ENCODE measurements around the gene MRPL38. TPM values are rescaled to one million over a fixed set of nuclear protein-coding genes. Genes with fewer than 3 reads are reported as not detected.

Gene MRPL38
- polyA plus RNA-seq, 2 of the 4 experiments (the other 2 are of a cell fraction) = 53.5 to 102 TPM

DNA sequence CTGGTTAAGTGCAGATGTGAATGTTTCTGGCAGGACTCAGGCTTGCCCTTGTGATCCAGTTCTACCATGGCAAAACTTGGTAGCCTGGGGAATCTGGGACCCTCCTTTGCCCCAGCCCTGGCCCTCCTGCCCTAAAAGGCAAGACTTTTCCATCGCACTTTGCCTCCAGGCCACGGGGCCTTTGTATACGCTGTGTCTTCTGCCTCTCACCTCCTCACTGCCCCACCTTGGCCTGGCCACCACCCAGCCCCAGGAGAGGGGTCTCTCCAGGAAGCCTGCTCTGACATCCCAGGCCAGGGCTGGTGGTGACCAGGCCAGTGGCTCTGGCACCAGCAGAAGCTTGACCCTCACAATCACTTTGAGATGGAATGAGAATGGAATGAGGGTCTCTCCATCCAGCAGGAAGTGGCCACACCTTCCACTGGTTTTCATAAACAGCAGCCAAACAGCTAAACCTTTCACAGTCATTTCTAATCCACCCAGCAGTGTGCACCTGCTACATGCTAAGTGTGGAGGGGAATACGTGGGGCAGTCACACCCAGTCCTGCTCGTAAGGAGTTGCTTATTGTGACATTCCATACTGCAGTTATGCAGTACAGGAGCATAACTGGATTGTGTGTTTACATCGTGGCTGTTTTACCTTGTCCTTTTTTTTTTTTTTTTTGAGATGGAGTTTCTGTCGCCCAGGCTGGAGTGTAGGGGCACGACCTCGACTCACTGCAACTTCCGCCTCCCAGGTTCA lies 1.6 kb upstream of the MRPL38 start:
- H3K9me3 ChIP-seq = no peaks in the 10 kb centered on the region
- peak overlapping the region; percentile 27 to 93; a peak in 3 of 6 replicates for H3K27ac ChIP-seq
- CTCF ChIA-PET = interaction anchor here (1.0 to 22.8 kb wide), 18 partner anchors 10 to 465 kb away, joined by 3 to 513 read pairs (median 5); partner anchors contain the start of genes CDK3, TRIM47, TRIM65 and UNC13D
- WGBS (ENCODE audit: missing lambda C conversion rate) = 92% methylated on average over 10 of the region's 10 CpGs
- ATAC-seq (no peak), DNase-seq (ENCODE audit: low read depth in 1 of 2, low spot score in 1 of 2) (no peak), FAIRE-seq (no peak)
- TF ChIP-seq POLR2A (IDR thresholded peaks at IDR 0.05; ENCODE audit: low read length) (no peak), HOXB5 (CRISPR knock-in tag; IDR thresholded peaks at IDR 0.05) (no peak), FOSB (CRISPR knock-in tag; IDR thresholded peaks at IDR 0.05) (no peak), CBX2 (IDR thresholded peaks at IDR 0.05; ENCODE audit: borderline replicate concordance, low read depth) (no peak), ZNF302 (CRISPR knock-in tag; IDR thresholded peaks at IDR 0.05) (no peak), RAD21 (conservative IDR thresholded peaks at IDR 0.05 in 1 of 2, IDR thresholded peaks at IDR 0.05 in 1 of 2) (no peak), FOSL2 (IDR thresholded peaks at IDR 0.05) (no peak), FOSL2 (CRISPR knock-in tag; IDR thresholded peaks at IDR 0.05) (no peak), HDAC2 (IDR thresholded peaks at IDR 0.05) (no peak), CHD4 (IDR thresholded peaks at IDR 0.05; ENCODE audit: borderline replicate concordance) (no peak), FOXS1 (CRISPR knock-in tag; IDR thresholded peaks at IDR 0.05) (no peak), RNF2 (IDR thresholded peaks at IDR 0.05; ENCODE audit: borderline replicate concordance, low read depth) (no peak), EHF (CRISPR knock-in tag; IDR thresholded peaks at IDR 0.05) (no peak)
- TF ChIP-seq, protein P1, sequence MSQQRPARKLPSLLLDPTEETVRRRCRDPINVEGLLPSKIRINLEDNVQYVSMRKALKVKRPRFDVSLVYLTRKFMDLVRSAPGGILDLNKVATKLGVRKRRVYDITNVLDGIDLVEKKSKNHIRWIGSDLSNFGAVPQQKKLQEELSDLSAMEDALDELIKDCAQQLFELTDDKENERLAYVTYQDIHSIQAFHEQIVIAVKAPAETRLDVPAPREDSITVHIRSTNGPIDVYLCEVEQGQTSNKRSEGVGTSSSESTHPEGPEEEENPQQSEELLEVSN (IDR thresholded peaks at IDR 0.05; ENCODE audit: borderline replicate concordance, low read depth) = no peak
- TF ChIP-seq, protein P2, sequence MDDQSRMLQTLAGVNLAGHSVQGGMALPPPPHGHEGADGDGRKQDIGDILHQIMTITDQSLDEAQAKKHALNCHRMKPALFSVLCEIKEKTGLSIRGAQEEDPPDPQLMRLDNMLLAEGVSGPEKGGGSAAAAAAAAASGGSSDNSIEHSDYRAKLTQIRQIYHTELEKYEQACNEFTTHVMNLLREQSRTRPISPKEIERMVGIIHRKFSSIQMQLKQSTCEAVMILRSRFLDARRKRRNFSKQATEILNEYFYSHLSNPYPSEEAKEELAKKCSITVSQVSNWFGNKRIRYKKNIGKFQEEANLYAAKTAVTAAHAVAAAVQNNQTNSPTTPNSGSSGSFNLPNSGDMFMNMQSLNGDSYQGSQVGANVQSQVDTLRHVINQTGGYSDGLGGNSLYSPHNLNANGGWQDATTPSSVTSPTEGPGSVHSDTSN (IDR thresholded peaks at IDR 0.05) = no peak
- TF ChIP-seq, protein P3, sequence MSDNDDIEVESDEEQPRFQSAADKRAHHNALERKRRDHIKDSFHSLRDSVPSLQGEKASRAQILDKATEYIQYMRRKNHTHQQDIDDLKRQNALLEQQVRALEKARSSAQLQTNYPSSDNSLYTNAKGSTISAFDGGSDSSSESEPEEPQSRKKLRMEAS (IDR thresholded peaks at IDR 0.05) = no peak
- POLR2A ChIA-PET = interaction anchor here (0.6 to 2.8 kb wide), 2 partner anchors 72 to 410 kb away, joined by 7 read pairs; partner anchors contain the start of genes ACOX1 and TEN1
- H3K4me1 ChIP-seq = peaks cover 22% of the 10 kb centered on the region
- no peak overlapping the region for H3K4me3 ChIP-seq
- peak overlapping the region; percentile 75; the same call in 1 of the 3 replicates for H3K4me2 ChIP-seq

DNA sequence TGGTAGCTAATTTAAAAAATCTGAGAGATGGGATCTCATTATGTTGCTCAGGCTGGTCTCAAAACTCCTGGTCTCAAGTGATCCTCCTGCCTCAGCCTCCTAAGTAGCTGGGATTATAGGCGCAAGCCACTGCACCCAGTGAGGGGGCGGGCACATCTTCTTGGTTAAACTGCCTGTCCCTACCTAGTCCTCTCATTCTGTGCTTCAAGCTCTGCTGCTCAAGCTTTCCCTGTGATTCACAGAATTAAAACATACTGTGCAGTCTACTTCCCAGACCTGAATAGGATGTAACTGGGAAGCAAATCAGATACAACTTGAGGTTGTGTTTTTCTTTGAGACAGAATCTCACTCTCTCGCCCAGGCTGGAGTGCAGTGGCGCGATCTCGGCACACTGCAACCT lies 2.3 kb downstream of the MRPL38 start:
- H3K4me1 ChIP-seq = peaks cover 22% of the 10 kb centered on the region
- no peak for DNase-seq (ENCODE audit: low read depth in 1 of 2, low spot score in 1 of 2)
- CTCF ChIA-PET = interaction anchor here (1.1 to 22.8 kb wide), 6 partner anchors 9 to 119 kb away, joined by 3 to 513 read pairs (median 40); partner anchors contain the start of genes CDK3, TRIM47 and TRIM65

DNA sequence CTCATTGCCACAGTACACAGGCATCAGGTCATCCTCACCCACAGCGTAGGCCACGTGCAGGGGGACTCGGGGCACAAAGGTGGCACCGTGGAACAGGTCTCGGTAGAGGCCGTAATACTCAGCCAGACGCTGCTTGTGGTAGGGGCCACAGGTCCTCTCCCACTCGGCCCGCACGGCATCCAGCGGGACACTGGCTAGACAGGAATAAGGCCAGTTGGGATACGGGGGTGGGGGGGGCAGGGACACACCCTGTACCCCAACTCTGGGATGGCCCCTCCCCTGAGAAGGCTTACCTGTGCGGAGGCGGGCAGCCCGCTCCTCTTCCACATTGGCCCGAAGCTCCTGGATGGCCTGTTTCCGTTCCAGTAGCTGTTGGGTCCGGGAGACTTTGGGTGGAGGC lies 3.0 kb downstream of the MRPL38 start:
- 89% methylated on average over 18 of the region's 18 CpGs for WGBS (ENCODE audit: missing lambda C conversion rate)
- POLR2A ChIA-PET = interaction anchor here (0.6 kb wide), 1 partner anchor 46 kb away, joined by 5 read pairs; the partner anchor contains the start of gene WBP2
- peaks cover 26% of the 10 kb centered on the region for H3K4me1 ChIP-seq
- CTCF ChIA-PET = interaction anchor here (5.8 to 22.8 kb wide), 3 partner anchors 8 to 103 kb away, joined by 75 to 513 read pairs (median 372); partner anchors contain the start of genes CDK3, TRIM47 and TRIM65
- no peaks in the 10 kb centered on the region for H3K9me3 ChIP-seq
- DNase-seq (ENCODE audit: low read depth in 1 of 2, low spot score in 1 of 2) (no peak), FAIRE-seq (no peak), ATAC-seq (no peak)
- TF ChIP-seq NR3C1 (IDR thresholded peaks at IDR 0.05) (no peak), KDM1A (IDR thresholded peaks at IDR 0.05; ENCODE audit: low read depth) (no peak), CEBPB (IDR thresholded peaks at IDR 0.05) (no peak), FOXS1 (CRISPR knock-in tag; IDR thresholded peaks at IDR 0.05) (no peak), SREBF2 (IDR thresholded peaks at IDR 0.05) (no peak), CBX2 (IDR thresholded peaks at IDR 0.05; ENCODE audit: borderline replicate concordance, low read depth) (no peak), ESRRA (IDR thresholded peaks at IDR 0.05; ENCODE audit: borderline replicate concordance, low read length) (no peak), MAFK (IDR thresholded peaks at IDR 0.05; ENCODE audit: partially characterized antibody) (no peak), POLR2AphosphoS2 (conservative IDR thresholded peaks at IDR 0.05; ENCODE audit: low read length) (no peak), BHLHE40 (IDR thresholded peaks at IDR 0.05; ENCODE audit: low read depth, low read length) (no peak), SMC3 (IDR thresholded peaks at IDR 0.05) (no peak), RNF2 (IDR thresholded peaks at IDR 0.05; ENCODE audit: borderline replicate concordance, low read depth) (no peak), TFCP2L1 (CRISPR knock-in tag; IDR thresholded peaks at IDR 0.05) (no peak)
- TF ChIP-seq, protein P4, sequence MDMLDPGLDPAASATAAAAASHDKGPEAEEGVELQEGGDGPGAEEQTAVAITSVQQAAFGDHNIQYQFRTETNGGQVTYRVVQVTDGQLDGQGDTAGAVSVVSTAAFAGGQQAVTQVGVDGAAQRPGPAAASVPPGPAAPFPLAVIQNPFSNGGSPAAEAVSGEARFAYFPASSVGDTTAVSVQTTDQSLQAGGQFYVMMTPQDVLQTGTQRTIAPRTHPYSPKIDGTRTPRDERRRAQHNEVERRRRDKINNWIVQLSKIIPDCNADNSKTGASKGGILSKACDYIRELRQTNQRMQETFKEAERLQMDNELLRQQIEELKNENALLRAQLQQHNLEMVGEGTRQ (IDR thresholded peaks at IDR 0.05) = no peak
- TF ChIP-seq, protein P5, sequence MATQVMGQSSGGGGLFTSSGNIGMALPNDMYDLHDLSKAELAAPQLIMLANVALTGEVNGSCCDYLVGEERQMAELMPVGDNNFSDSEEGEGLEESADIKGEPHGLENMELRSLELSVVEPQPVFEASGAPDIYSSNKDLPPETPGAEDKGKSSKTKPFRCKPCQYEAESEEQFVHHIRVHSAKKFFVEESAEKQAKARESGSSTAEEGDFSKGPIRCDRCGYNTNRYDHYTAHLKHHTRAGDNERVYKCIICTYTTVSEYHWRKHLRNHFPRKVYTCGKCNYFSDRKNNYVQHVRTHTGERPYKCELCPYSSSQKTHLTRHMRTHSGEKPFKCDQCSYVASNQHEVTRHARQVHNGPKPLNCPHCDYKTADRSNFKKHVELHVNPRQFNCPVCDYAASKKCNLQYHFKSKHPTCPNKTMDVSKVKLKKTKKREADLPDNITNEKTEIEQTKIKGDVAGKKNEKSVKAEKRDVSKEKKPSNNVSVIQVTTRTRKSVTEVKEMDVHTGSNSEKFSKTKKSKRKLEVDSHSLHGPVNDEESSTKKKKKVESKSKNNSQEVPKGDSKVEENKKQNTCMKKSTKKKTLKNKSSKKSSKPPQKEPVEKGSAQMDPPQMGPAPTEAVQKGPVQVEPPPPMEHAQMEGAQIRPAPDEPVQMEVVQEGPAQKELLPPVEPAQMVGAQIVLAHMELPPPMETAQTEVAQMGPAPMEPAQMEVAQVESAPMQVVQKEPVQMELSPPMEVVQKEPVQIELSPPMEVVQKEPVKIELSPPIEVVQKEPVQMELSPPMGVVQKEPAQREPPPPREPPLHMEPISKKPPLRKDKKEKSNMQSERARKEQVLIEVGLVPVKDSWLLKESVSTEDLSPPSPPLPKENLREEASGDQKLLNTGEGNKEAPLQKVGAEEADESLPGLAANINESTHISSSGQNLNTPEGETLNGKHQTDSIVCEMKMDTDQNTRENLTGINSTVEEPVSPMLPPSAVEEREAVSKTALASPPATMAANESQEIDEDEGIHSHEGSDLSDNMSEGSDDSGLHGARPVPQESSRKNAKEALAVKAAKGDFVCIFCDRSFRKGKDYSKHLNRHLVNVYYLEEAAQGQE (IDR thresholded peaks at IDR 0.05) = no peak
- no peak overlapping the region for H3K27ac ChIP-seq
- no peak overlapping the region for H3K4me3 ChIP-seq
- no peak overlapping the region for H3K4me2 ChIP-seq

More for the DNA sequence above, 2.3 kb downstream of the MRPL38 start:
- WGBS (ENCODE audit: missing lambda C conversion rate) = 95% methylated on average over 6 of the region's 6 CpGs
- Histone ChIP-seq H3K27ac (no peak overlapping the region), H3K4me3 (no peak overlapping the region), H3K4me2 (no peak overlapping the region), H3K9me3 (no peaks in the 10 kb centered on the region)
- TF ChIP-seq NFE2L2 (conservative IDR thresholded peaks at IDR 0.05; ENCODE audit: low read length) (no peak), HOXB5 (CRISPR knock-in tag; IDR thresholded peaks at IDR 0.05) (no peak)
- POLR2A ChIA-PET = interaction anchor here (0.5 to 3.2 kb wide), 2 partner anchors 25 to 556 kb away, joined by 3 to 18 read pairs; partner anchors contain the start of gene TRIM47
- ATAC-seq (no peak), FAIRE-seq (no peak)

Measured in A549 (cell line).